Right renal cortex interstitium (tissue), 3 donors: Measurements from ENCODE around the gene KIAA0319L. TPM values are rescaled to one million over a fixed set of nuclear protein-coding genes. Genes with fewer than 3 reads are reported as not detected.
"Not testable (repeated sequence)": the region's sequence is repeated elsewhere in the genome, so short reads cannot be mapped to it uniquely, and the experiment has no call there.

Experiments used
- DNase-seq, 3 donors: peaks; one replicate each; pipeline ENCODE4 v3.0.0-alpha.2; 2013; ENCODE audit warnings: low read depth in 3 of 3, low spot score in 2 of 3
- polyA plus RNA-seq, 3 donors: library from polyadenylated mRNA; unstranded; fragments of 120-200 nt; gene quantifications; one replicate each; pipeline ENCODE4 v1.2.1, GENCODE V29; 2013; ENCODE audit not compliant: insufficient read length in 3 of 3

KIAA0319L gene
- polyA plus RNA-seq, 3 donors: 56.3 to 64.2 (median 60.9) TPM

GRCh38 chr1:35585281-35585680 is 28.1 kb upstream of the KIAA0319L start:
- DNase-seq: no peak

GRCh38 chr1:35581621-35582020 is 24.4 kb upstream of the KIAA0319L start:
- DNase-seq: not testable (repeated sequence)

- DNase-seq: no peak
These were observed 23.8 kb upstream of the KIAA0319L start for GRCh38 chr1:35580949-35581388.

- no peak for DNase-seq
These were observed 20.1 kb upstream of the KIAA0319L start for GRCh38 chr1:35577071-35577998.

GRCh38 chr1:35576766-35577070 is 19.5 kb upstream of the KIAA0319L start:
- not testable (repeated sequence) for DNase-seq

- DNase-seq: no peak
These were observed 19.0 kb upstream of the KIAA0319L start for GRCh38 chr1:35576061-35576765.

- DNase-seq: no peak
These were observed 18.3 kb upstream of the KIAA0319L start for GRCh38 chr1:35575416-35575958.

GRCh38 chr1:35574655-35575415 is 17.6 kb upstream of the KIAA0319L start:
- no peak for DNase-seq

- DNase-seq: no peak
These were observed 17.0 kb upstream of the KIAA0319L start for GRCh38 chr1:35574125-35574654.

GRCh38 chr1:35573198-35574124 is 16.3 kb upstream of the KIAA0319L start, which contains the start of gene TFAP2E:
Gene TFAP2E (plus strand): TSS chr1:35573314. CDS start chr1:35573578, 264 bp downstream.
- no peak for DNase-seq

GRCh38 chr1:35572296-35572695 is 15.1 kb upstream of the KIAA0319L start:
- DNase-seq: no peak

GRCh38 chr1:35571263-35571662 is 14.1 kb upstream of the KIAA0319L start:
- no peak for DNase-seq

GRCh38 chr1:35570589-35571137 is 13.5 kb upstream of the KIAA0319L start:
- no peak for DNase-seq

- no peak for DNase-seq
These were observed 12.7 kb upstream of the KIAA0319L start for GRCh38 chr1:35569936-35570335.

- peak in 1 of 3 donors; percentile 51 for DNase-seq
These were observed 11.8 kb upstream of the KIAA0319L start for GRCh38 chr1:35568975-35569395.

GRCh38 chr1:35567947-35568558 is 10.8 kb upstream of the KIAA0319L start:
- DNase-seq: no peak

GRCh38 chr1:35565742-35566133 is 8.5 kb upstream of the KIAA0319L start:
- no peak for DNase-seq

GRCh38 chr1:35564884-35565741 is 7.9 kb upstream of the KIAA0319L start:
- no peak for DNase-seq
